HG02973 (cell line): Measurements from ENCODE around the gene KANTR.

Experiments
- ATAC-seq: cut with Tn5 transposase; IDR thresholded peaks from one replicate; pipeline ENCODE4 v1.9.1; 2021; ENCODE audit warnings: moderate library complexity; ENCODE audit not compliant: unreplicated experiment

The KANTR gene, protein sequence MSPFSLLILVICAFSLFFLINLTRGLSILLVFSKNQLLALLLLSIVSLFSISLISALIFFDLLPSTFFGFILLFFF

DNA sequence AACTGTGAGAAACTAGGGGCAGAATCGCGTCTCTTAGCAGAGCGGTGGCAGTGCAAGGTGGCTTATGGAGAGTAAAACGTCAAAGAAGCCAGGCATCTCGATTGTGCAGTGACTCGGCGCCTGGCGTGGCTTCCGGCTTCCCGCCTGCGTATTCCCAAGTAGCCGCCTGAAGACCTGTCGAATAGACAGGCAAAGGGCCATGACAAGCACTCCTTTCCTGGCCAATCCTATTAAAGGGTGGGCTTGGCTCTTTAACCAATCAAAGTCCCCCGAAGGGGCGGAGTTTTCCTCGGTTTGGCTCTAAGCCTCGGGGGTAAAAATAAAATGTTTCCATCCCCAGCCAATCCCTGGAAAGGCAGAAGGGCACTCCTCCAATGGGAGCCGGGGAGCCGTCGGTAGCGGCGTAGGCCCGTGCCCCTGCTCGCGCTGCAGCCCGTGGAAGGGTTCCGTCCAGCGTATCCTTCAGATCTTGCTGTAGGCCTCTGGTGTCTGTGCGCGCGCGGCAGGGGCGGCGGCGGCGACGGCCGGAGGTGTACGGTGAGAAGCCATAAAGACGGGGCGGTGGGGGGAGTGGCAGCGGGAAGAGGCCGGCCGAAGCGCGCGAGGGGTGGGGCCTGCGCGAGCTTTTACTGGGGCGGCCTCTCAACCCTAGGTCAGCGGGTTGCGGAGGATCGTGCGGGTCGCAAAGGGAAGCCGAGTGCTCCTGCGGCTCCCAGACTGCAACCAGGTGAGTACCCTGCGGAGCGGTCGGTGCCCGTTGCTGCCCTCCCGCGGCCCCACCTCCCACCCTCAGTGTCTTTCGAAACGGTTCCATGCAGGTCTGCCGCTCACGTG is at the start of gene KANTR:
KANTR (plus strand) TSS at position 395 of the 834 bp plus-strand sequence. CDS start 30,131 bp downstream, outside the sequence.
- peak; percentile 68 for ATAC-seq

DNA sequence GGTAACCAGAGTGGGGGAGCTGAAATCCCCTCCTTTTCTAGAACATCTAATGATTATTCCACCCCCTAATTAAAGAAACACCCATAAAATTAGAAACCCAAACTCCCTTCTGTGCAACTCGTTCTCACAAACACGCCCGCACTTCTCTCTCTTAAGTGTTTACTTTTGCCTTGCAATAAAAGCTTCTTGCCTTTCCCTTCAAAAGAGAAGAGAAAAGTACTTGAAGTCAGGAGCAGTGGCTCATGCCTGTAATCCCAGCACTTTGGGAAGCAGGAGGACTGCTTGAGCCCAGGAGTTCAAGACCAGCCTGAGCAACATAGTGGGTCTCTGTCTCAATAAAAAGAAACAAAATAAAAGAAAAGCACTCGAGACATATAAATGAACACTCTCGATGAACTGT is 48.9 kb upstream of the KANTR start:
- ATAC-seq = no peak

DNA sequence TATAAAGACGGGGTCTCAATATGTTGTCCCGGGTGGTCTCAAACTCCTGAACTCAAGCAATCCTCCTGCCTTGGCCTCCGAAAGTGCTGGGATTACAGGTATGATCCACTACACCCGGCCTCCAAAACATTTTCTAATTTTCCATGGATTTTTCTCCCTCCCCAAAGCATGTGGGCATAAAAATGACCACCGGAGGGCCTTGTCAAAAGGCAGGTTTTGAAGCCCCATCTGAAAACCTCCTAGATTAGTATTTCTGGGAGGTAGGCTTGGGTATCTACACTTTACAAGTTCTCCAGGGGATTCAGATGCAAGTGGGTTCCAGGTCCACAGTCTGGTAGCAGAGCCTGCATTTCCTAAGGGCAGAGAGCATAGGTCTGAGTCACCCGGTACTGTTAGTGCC is 46.7 kb upstream of the KANTR start:
- ATAC-seq = no peak

DNA sequence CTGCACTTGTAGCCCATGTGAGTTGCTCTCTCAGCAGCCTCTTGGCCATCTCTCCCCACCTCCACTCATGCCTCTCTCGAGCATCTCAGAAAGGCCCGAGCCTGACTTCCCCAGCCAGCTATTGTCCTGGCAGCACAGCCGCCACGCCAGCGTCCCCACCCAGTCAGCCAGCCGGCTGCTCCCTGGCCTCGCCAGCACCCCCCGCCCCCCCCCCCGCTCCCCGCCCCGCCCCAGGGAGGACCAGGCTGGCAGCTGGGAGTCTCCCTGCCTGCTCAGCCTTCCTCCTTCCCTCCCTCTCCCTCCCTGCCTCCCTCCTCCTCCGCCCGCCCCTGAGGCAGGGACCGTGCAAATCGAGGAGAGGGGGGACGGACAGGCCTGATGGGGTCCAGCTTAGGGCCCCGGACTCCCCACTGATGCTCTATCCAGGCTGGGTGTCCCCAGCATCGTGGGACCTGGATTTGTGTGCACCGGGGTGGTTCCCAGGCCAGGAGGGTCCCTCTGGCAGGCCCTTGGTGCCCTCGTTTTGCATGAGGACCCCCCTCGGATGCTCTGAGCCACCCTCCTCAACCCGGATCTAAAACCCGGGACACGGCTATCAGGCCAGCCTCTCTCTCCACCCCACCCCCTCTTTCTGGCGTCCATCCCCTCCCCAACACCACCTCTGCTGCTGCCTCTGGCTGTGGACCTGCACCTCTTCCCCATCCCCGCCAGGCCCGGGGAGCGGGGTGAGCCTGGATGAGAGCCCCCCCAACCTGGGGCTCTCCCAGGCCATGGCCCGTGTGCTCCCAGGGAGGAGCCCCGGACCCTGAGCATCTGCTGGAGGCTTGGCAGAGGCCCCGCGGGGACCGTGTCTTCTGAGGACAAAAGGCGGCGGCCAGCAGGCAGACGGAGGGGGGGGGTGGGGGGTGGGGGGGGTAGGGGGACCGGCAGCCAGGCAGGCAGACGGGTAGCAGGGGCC is 45.5 kb upstream of the KANTR start, which contains the start of gene GPR173:
GPR173 (plus strand) TSS at position 621 of the 958 bp plus-strand sequence. CDS start 27,833 bp downstream, outside the sequence.
- ATAC-seq = no peak

DNA sequence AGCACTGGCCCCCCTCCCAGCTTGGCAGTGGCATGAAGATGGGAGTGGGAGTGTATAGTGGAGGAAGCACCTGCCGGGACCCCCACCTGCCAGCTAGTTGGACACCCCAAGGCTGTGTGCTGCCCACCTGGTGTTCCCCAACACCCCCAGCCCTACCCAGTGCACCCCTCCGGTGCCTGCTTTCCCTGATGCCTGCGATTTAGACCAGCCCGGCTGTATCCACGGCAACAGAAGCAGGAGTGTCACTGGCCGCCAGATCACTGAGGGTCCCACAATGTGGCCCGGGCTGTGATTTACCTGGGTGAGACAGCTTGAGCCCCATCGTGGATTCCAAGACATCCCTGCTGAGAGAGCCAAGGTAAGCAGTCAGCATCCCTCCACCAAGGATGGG is 44.8 kb upstream of the KANTR start:
- ATAC-seq = no peak

DNA sequence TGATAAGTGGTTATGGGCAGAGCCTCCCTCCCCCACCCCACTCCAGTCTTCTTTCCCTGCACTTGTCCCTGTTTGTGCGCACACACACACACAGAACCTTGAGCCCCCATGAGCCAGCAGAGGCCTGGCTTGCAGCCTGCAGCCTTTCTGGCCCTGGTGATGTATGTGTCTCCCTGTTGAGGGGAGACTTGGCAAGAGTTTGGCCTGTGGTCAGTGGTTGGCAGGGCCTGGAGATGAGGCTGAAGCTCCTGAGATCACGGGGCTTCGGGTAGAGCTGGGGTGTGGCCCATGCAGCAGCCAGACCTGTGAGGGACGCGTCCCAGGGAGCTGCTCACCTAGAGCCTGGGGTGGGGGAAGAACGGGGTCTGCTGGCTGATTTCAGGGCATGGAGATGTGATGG is 43.1 kb upstream of the KANTR start:
- no peak for ATAC-seq

DNA sequence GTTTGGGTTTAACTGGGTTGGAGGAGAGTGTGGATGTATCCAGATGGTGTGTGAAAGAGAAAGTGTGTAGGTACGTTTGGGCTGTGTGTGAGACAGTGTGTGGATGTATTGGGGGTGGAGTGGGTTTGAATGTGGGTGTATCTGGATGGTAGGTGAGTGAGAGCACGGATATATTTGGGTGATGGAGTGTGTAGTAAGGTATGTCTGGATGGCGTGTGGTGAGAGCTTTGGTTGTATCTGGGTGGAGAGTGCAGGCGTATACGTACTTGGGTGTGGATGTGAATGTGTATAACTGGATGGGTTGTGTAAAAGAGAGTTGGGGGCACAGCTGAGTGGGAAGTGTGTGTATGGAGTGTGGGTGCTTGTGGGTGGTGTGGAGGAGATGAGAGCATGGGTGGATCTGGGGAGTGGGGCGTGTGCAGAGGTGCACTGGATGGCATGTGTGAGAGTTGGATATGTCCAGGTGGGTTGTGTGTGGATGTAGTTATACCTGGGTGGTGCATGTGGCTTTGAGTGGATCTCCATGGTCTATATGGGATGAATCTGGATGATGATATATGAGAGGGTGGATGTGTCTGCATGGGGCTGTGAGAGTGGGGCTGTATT is 38.6 kb upstream of the KANTR start:
- no peak for ATAC-seq

DNA sequence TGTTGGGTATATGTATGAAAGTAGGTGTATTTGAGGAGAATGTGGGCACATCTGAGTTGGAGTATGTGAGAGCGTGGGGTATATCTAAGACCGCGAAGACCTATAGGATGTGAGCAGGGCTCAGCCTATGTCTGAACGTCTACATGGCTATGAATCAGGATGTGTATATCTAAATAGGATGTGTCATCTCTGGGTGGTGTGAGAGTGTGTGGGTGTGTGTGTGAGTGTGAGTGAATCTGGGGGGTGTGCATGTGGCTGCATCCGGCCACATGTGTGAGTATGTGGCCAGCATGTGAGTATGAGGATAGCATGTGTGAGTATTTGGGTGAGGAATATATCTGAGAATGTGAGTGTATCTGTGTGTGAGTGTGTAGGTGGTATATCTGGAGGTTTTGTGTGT is 37.6 kb upstream of the KANTR start:
- no peak for ATAC-seq

DNA sequence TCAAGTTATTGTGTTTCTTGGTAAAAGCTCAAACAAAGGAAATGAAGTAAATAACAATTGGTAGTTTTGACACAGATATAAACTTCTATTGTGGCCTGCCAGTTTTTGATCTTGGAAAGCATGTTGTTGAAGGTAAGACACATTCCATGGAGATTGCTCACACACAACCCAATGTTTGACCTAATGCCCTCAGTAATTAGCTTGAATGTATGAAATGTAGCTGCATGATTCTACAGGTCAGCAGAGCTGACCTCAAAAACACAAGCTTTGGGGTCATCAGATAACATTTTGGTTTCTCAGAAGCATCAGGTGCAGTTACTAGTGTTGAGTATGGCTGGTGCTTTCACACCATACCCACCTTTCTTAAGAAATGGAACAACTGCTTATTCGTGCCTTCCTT is 28.8 kb upstream of the KANTR start:
- no peak for ATAC-seq

DNA sequence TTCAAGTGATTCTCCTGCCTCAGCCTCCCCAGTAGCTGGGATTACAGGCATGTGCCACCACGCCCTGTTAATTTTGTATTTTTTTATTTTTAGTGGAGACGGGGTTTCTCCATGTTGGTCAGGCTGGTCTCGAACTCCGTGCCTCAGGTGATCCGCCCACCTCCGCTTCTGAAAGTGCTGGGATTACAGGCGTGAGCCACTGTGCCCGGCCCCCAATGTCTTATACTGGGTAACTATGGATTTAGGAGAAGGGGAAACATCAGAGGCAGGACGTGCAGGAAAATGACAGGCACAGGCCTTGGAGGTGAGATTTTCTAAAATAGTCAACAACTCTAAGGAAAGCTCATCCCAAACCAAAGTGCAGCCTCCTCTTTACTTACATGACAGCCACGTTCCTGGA is 22.9 kb upstream of the KANTR start:
- ATAC-seq = no peak

DNA sequence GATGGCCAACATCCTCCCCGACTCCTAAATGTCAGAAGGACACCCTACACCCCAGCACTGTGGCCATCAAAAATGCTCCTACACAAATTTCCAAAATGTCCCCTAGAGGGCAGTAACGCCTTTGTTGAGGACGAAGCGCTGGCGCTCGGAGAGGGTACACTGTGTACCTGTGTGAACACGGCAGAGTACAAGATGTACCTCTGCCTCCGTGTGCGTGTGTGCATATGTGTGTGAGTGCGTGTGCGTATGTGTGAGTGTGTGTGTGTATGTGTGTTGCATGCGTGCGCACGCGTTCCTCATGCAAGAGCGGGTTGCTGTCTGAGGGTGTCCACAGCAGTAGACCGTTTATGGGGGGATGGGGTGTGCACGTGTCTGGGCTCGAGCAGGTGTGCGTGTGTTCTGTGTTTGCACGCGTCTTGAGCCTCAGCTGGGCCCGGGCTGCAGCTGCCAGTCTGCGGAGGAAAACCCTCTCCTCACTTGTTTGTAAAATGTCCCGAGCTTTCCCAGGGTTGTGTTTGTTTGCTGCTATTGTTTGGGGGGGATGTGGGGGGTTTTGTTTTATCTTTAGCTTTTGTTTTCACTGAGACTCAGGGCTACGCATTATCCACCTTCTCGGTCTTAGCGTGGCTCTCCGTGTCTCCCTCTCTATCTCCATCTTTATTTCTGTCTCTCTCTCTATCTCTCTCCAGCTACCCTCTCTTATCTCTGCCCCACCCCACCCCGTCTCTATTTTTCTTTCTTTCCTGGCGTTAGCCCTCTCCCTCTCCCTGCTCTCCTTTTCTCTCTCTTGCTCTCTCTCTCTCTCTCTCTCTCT is 22.1 kb upstream of the KANTR start:
- ATAC-seq = peak; percentile 76

DNA sequence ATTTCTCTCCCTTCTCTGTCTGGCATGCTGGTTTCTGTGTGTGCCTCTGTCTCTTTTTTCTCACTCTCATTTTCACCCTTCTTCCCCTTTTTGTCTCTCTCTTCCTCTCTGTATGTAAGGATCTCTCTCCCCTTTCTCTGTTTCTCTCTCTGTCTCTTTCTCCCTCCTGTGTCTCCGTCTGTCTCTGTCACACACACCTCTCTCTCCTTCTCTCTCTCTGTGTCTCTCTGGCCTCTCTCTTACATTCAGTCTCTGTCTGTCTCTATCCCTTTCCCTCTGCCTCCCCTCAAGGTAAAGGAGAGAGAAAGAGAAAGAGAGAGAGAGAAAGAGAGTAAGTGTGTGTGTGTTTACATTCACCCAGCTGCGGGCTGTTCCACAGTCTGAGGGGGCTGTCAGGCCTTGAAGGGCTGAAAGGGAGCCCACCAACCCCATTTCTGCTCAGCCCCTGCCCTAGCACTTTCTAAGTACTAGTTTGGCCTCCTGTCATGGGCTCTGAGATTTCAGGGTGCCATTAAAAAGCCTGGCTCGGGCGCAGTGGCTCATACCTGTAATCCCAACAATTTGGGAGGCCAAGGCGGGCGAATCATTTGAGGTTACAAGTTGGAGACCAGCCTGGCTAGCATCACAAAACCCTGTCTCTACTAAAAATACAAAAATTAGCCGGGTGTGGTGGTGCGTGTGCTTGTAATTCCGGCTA is 21.4 kb upstream of the KANTR start:
- no peak for ATAC-seq

DNA sequence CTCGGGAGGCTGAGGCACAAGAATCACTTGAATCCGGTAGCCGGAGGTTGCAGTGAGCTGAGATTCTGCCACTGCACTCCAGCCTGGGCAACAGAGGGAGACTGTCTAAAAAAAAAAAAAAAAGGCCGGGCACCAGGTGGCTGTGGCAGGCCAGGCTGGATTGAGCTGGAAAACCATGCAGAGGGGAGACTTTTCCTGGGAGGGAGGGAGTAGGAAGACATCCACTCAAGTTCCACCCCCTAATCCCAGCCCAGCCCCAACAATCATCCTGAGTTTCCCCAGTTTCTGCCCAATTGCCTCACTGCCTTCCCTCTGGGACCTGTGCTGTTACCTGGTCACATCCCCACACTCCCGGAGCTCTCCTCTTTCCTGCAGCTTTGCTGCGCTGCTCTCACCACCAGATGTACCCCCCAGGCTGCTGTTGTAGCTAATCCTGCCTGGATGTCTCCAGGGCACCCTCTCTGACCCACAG is 20.8 kb upstream of the KANTR start:
- ATAC-seq = no peak

DNA sequence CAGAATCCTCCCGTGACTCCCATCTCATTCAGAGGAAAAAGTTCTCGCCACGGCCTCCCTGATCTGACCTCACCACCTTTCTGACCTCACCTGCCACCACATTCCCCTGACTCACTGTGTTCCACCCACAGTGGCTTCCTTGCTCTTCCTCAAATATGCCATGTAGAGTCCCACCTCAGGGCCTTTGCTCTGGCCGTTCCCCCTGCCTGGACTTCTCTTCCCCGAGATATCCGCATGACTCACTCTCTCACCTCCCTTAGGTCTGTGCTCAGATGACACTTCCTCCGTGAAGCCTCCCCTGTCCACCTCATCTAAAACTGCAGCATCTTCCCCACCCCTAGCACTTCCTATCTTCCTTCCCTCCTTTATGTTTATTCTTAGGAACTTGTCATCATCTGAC is 18.9 kb upstream of the KANTR start:
- no peak for ATAC-seq

DNA sequence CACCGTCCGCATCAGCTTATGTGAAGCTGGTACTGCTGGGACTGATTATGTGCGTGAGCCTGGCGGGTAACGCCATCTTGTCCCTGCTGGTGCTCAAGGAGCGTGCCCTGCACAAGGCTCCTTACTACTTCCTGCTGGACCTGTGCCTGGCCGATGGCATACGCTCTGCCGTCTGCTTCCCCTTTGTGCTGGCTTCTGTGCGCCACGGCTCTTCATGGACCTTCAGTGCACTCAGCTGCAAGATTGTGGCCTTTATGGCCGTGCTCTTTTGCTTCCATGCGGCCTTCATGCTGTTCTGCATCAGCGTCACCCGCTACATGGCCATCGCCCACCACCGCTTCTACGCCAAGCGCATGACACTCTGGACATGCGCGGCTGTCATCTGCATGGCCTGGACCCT is 17.3 kb upstream of the KANTR start:
- ATAC-seq = no peak

DNA sequence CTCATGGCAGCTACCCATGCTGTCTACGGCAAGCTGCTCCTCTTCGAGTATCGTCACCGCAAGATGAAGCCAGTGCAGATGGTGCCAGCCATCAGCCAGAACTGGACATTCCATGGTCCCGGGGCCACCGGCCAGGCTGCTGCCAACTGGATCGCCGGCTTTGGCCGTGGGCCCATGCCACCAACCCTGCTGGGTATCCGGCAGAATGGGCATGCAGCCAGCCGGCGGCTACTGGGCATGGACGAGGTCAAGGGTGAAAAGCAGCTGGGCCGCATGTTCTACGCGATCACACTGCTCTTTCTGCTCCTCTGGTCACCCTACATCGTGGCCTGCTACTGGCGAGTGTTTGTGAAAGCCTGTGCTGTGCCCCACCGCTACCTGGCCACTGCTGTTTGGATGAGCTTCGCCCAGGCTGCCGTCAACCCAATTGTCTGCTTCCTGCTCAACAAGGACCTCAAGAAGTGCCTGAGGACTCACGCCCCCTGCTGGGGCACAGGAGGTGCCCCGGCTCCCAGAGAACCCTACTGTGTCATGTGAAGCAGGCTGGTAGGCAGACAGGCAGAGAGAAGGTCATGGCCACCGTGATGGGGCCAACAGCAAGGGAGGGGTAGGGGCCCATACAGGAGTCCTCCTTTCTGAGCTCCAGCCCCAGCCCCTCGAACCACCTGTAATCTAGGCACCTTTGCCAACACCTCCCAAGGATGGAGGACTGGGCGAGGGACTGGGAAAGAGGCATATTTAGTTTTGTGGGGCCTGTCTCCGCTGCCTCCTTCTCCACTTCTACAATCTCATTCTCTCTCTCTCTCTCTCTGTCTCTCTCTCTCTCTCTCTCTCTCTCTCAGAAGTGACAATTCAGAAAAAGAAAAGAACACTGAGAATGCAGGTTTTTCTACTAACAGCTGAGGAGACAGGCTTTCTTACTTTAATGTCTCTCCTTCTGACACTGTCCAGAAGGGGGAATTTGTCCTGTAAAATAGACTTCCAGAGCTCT is 16.4 kb upstream of the KANTR start:
- no peak for ATAC-seq

DNA sequence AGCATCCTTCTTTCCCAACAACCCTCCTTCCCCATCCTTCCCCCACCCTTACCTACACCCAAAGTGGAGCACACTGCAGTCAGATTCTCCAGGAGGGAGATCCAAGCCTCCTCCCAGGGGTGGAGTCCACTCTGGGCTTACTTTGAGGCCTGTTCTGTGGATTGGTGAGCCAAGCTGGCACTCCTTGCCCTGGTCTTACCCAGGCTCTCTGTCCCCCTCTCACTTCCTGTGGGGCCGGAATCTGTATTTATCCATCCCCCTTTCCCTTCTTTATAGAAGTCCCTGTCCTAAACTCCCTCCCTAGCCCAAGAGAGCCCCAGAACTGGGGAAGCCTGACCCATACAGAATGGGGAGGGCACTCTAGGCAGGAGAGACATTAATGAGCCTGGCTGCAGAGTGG is 15.0 kb upstream of the KANTR start:
- ATAC-seq = no peak
